Measurements from ENCODE around the gene CLCN3. TPM values are rescaled to one million over a fixed set of nuclear protein-coding genes. Genes with fewer than 3 reads are reported as not detected.
"Not testable (repeated sequence)": the region's sequence is repeated elsewhere in the genome, so short reads cannot be mapped to it uniquely, and the experiment has no call there.

The CLCN3 gene
- total and polyA plus RNA-seq, 2 experiments from 2014 or later = 10.9 to 22.9 TPM

GRCh38 chr4:169622566-169622965 is 2.2 kb downstream of the CLCN3 start (continued):
- TF ChIP-seq REST (IDR thresholded peaks at IDR 0.05; ENCODE audit: unreplicated experiment) (no peak), CTCF (conservative IDR thresholded peaks at IDR 0.05; ENCODE audit: low read depth in 2 of 2) (no peak), ZNF114 (CRISPR knock-in tag; IDR thresholded peaks at IDR 0.05) (no peak), ETS1 (IDR thresholded peaks at IDR 0.05) (no peak), NANOG (IDR thresholded peaks at IDR 0.05; ENCODE audit: borderline replicate concordance) (no peak), CREB1 (CRISPR knock-in tag; IDR thresholded peaks at IDR 0.05; ENCODE audit: low read depth) (no peak), JUNB (IDR thresholded peaks at IDR 0.05; ENCODE audit: unreplicated experiment) (no peak), EZH2 (IDR thresholded peaks at IDR 0.05; ENCODE audit: low read depth, unreplicated experiment) (no peak), STAT1 (IDR thresholded peaks at IDR 0.05; ENCODE audit: unreplicated experiment) (no peak), EZH2phosphoT487 (IDR thresholded peaks at IDR 0.05; ENCODE audit: unreplicated experiment) (no peak)

GRCh38 chr4:169624012-169624411 is 3.6 kb downstream of the CLCN3 start:
- not testable (repeated sequence) for H3K27ac ChIP-seq (ENCODE audit: low read depth); H3K36me3 Mint-ChIP-seq (ENCODE audit: low read depth); H3F3A ChIP-seq (replicated peaks; ENCODE audit: low read depth); H2AFZ ChIP-seq; H3K27me3 ChIP-seq (ENCODE audit: insufficient read depth); DNase-seq (ENCODE audit: low spot score); H3K36me3 ChIP-seq (ENCODE audit: insufficient read depth); H3K27me3 Mint-ChIP-seq (ENCODE audit: insufficient read depth, low read depth, poor library complexity); H3K4me3 ChIP-seq; ATAC-seq; H3K4me2 ChIP-seq; H3K9me2 ChIP-seq (ENCODE audit: insufficient read depth); H3K9me3 Mint-ChIP-seq; H3K27ac Mint-ChIP-seq; H3K4me3 Mint-ChIP-seq
- peaks cover 84% of the 10 kb centered on the region for H3K79me2 ChIP-seq (replicated peaks; ENCODE audit: insufficient read depth)
- H3K4me1 Mint-ChIP-seq = peaks cover 14% of the 10 kb centered on the region
- peaks cover 17% of the 10 kb centered on the region; the same call in 1 of the 2 replicates for H4K20me1 ChIP-seq (replicated peaks; ENCODE audit: insufficient read depth)
- H3K4me1 ChIP-seq (ENCODE audit: insufficient read depth) = 0 out of 2 replicates have a peak, but pooled peaks cover 17% of the 10 kb centered on the region

All from GM23338 (cell line).